Measurements from ENCODE around the gene APBB2. TPM values are rescaled to one million over a fixed set of nuclear protein-coding genes. Genes with fewer than 3 reads are reported as not detected.

Gene APBB2
- total and polyA plus RNA-seq, 2 experiments from 2014 or later: 35.8 to 74.8 TPM

GRCh38 chr4:41215969-41216293, 1.6 kb upstream of the APBB2 start:
- DNase-seq (ENCODE audit: low spot score): no peak

More at GRCh38 chr4:41215969-41216293, 1.6 kb upstream of the APBB2 start:
- H4K20me1 ChIP-seq (replicated peaks; ENCODE audit: insufficient read depth): peaks cover 15% of the 10 kb centered on the region
- H2AFZ ChIP-seq: no peak overlapping the region
- no peak for ATAC-seq
- H3K36me3 ChIP-seq (ENCODE audit: insufficient read depth): no peaks in the 10 kb centered on the region
- peaks cover 29% of the 10 kb centered on the region for H3K27me3 Mint-ChIP-seq (ENCODE audit: insufficient read depth, low read depth, poor library complexity)
- peak overlapping the region; percentile 95 for H3K4me2 ChIP-seq
- H3K27ac Mint-ChIP-seq: peak overlapping the region; percentile 95
- peaks cover 26% of the 10 kb centered on the region for H3K4me1 ChIP-seq (ENCODE audit: insufficient read depth)
- H3F3A ChIP-seq (replicated peaks; ENCODE audit: low read depth): peaks cover 15% of the 10 kb centered on the region; the same call in 1 of the 2 replicates
- peak overlapping the region; percentile 58 for H3K4me3 ChIP-seq
- no peaks in the 10 kb centered on the region for H3K36me3 Mint-ChIP-seq (ENCODE audit: low read depth)
- peak overlapping the region; percentile 90 for H3K27ac ChIP-seq (ENCODE audit: low read depth)
- TF ChIP-seq CTCF (conservative IDR thresholded peaks at IDR 0.05; ENCODE audit: low read depth in 2 of 2): no peak
- TF ChIP-seq ZNF331 (CRISPR knock-in tag; IDR thresholded peaks at IDR 0.05; ENCODE audit: low read depth): no peak
- TF ChIP-seq, protein P1, sequence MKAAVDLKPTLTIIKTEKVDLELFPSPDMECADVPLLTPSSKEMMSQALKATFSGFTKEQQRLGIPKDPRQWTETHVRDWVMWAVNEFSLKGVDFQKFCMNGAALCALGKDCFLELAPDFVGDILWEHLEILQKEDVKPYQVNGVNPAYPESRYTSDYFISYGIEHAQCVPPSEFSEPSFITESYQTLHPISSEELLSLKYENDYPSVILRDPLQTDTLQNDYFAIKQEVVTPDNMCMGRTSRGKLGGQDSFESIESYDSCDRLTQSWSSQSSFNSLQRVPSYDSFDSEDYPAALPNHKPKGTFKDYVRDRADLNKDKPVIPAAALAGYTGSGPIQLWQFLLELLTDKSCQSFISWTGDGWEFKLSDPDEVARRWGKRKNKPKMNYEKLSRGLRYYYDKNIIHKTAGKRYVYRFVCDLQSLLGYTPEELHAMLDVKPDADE (IDR thresholded peaks at IDR 0.05): no peak
- no peak for TF ChIP-seq EZH2phosphoT487 (IDR thresholded peaks at IDR 0.05; ENCODE audit: unreplicated experiment)
- TF ChIP-seq, protein P2, sequence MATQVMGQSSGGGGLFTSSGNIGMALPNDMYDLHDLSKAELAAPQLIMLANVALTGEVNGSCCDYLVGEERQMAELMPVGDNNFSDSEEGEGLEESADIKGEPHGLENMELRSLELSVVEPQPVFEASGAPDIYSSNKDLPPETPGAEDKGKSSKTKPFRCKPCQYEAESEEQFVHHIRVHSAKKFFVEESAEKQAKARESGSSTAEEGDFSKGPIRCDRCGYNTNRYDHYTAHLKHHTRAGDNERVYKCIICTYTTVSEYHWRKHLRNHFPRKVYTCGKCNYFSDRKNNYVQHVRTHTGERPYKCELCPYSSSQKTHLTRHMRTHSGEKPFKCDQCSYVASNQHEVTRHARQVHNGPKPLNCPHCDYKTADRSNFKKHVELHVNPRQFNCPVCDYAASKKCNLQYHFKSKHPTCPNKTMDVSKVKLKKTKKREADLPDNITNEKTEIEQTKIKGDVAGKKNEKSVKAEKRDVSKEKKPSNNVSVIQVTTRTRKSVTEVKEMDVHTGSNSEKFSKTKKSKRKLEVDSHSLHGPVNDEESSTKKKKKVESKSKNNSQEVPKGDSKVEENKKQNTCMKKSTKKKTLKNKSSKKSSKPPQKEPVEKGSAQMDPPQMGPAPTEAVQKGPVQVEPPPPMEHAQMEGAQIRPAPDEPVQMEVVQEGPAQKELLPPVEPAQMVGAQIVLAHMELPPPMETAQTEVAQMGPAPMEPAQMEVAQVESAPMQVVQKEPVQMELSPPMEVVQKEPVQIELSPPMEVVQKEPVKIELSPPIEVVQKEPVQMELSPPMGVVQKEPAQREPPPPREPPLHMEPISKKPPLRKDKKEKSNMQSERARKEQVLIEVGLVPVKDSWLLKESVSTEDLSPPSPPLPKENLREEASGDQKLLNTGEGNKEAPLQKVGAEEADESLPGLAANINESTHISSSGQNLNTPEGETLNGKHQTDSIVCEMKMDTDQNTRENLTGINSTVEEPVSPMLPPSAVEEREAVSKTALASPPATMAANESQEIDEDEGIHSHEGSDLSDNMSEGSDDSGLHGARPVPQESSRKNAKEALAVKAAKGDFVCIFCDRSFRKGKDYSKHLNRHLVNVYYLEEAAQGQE (IDR thresholded peaks at IDR 0.05; ENCODE audit: unreplicated experiment): no peak
- TF ChIP-seq STAT1 (IDR thresholded peaks at IDR 0.05; ENCODE audit: unreplicated experiment): no peak
- TF ChIP-seq EZH2 (IDR thresholded peaks at IDR 0.05; ENCODE audit: low read depth, unreplicated experiment): no peak
- TF ChIP-seq JUNB (IDR thresholded peaks at IDR 0.05; ENCODE audit: unreplicated experiment): no peak
- no peak for TF ChIP-seq POLR2AphosphoS5 (IDR thresholded peaks at IDR 0.05; ENCODE audit: low read depth)
- TF ChIP-seq CREB1 (CRISPR knock-in tag; IDR thresholded peaks at IDR 0.05; ENCODE audit: low read depth): no peak
- TF ChIP-seq ZNF462 (CRISPR knock-in tag; IDR thresholded peaks at IDR 0.05): no peak
- no peak for TF ChIP-seq NANOG (IDR thresholded peaks at IDR 0.05; ENCODE audit: borderline replicate concordance)
- no peak for TF ChIP-seq ZNF114 (CRISPR knock-in tag; IDR thresholded peaks at IDR 0.05)
- H3K4me1 Mint-ChIP-seq: peaks cover 47% of the 10 kb centered on the region
- peaks cover 27% of the 10 kb centered on the region for H3K79me2 ChIP-seq (replicated peaks; ENCODE audit: insufficient read depth)
- no peaks in the 10 kb centered on the region for H3K9me3 Mint-ChIP-seq
- peaks cover 13% of the 10 kb centered on the region; the same call in 1 of the 2 replicates for H3K27me3 ChIP-seq (ENCODE audit: insufficient read depth)
- no peaks in the 10 kb centered on the region for H3K9me2 ChIP-seq (ENCODE audit: insufficient read depth)
- peak overlapping the region; percentile 77 for H3K4me3 Mint-ChIP-seq
